HEK293 (cell line): ENCODE results near the gene TRIM36.

Source experiments
- CTCF ChIA-PET: fragments of 350-600 bp; formaldehyde crosslinking; extraction: SDS; loops from one replicate; lab custom pipeline; 2021; ENCODE audit warnings: antibody characterized with exemption; lab: Yijun Ruan, JAX
- POLR2A ChIA-PET: fragments of 300-600 bp; formaldehyde crosslinking; extraction: SDS; loops from one replicate; lab custom pipeline; 2020; ENCODE audit warnings: antibody characterized with exemption, inconsistent platforms; lab: Yijun Ruan, JAX
- H3K27ac ChIP-seq: fragments of 200-500 bp; sonication (Bioruptor generic); 2 replicates; pipeline ENCODE4 v1.5.1; 2014; ENCODE audit warnings: low read depth, low read length, control low read depth, inconsistent platforms; ENCODE audit errors: extremely low read depth
- H3K36me3 ChIP-seq, 2 experiments: fragments of 200-500 bp in 1 of 2; sonication (Bioruptor generic) in 1 of 2; 1 replicate in 1 of 2; 2 replicates in 1 of 2; pipeline ENCODE4 v1.5.1; 2014 to 2017; ENCODE audit warnings: inconsistent platforms in 2 of 2, low read length in 2 of 2; ENCODE audit not compliant: control insufficient read depth in 2 of 2, insufficient read depth in 1 of 2
- H3K4me1 ChIP-seq: fragments of 200-500 bp; sonication (Bioruptor generic); 2 replicates; pipeline ENCODE4 v1.5.1; 2014; ENCODE audit warnings: mild to moderate bottlenecking, low read length, inconsistent platforms; ENCODE audit not compliant: control insufficient read depth, insufficient read depth
- H3K4me3 ChIP-seq: 2 replicates; pipeline ENCODE4 v1.5.1; 2011; ENCODE audit warnings: low read depth, mild to moderate bottlenecking, control low read depth, low read length, moderate library complexity
- H3K9me3 ChIP-seq: fragments of 200-500 bp; sonication (Bioruptor generic); 2 replicates; pipeline ENCODE4 v1.5.1; 2014; ENCODE audit warnings: low read depth, low read length, inconsistent platforms; ENCODE audit not compliant: control insufficient read depth, insufficient read depth
- BCL11B ChIP-seq: fragments of 450-650 bp; formaldehyde crosslinking; IDR thresholded peaks from 2 replicates; pipeline ENCODE4 v1.5.1; 2016; ENCODE audit warnings: low read depth, missing biosample characterization, missing genetic modification characterization
- EGR2 ChIP-seq: fragments of 450-650 bp; formaldehyde crosslinking; IDR thresholded peaks from 2 replicates; pipeline ENCODE4 v1.5.1; 2016; ENCODE audit warnings: low read depth, missing biosample characterization, missing genetic modification characterization
- GFI1B ChIP-seq: fragments of 450-650 bp; formaldehyde crosslinking; IDR thresholded peaks from 2 replicates; pipeline ENCODE4 v1.5.1; 2016; ENCODE audit warnings: missing biosample characterization, missing genetic modification characterization
- GLIS2 ChIP-seq: fragments of 450-650 bp; formaldehyde crosslinking; IDR thresholded peaks from 2 replicates; pipeline ENCODE4 v1.5.1; 2016; ENCODE audit warnings: missing biosample characterization, missing genetic modification characterization
- KLF1 ChIP-seq: fragments of 450-650 bp; formaldehyde crosslinking; IDR thresholded peaks from 2 replicates; pipeline ENCODE4 v1.5.1; 2016; ENCODE audit warnings: missing biosample characterization, missing genetic modification characterization
- KLF10 ChIP-seq: fragments of 450-650 bp; IDR thresholded peaks from 2 replicates; pipeline ENCODE4 v1.5.1; 2018; ENCODE audit warnings: missing biosample characterization, mild to moderate bottlenecking, missing genetic modification characterization
- OSR2 ChIP-seq: fragments of 450-650 bp; formaldehyde crosslinking; IDR thresholded peaks from 2 replicates; pipeline ENCODE4 v1.5.1; 2016; ENCODE audit warnings: missing biosample characterization, missing genetic modification characterization
- PRDM1 ChIP-seq: fragments of 450-650 bp; formaldehyde crosslinking; IDR thresholded peaks from 2 replicates; pipeline ENCODE4; 2016; ENCODE audit warnings: missing biosample characterization, missing genetic modification characterization
- ZBTB7A ChIP-seq: fragments of 450-650 bp; formaldehyde crosslinking; IDR thresholded peaks from 2 replicates; pipeline ENCODE4 v1.5.1; 2016; ENCODE audit warnings: low read depth, missing biosample characterization, missing genetic modification characterization
- ZFP41 ChIP-seq: fragments of 450-650 bp; formaldehyde crosslinking; IDR thresholded peaks from 2 replicates; pipeline ENCODE4 v1.5.1; 2016; ENCODE audit warnings: missing biosample characterization, missing genetic modification characterization, borderline replicate concordance
- ZFP69B ChIP-seq: fragments of 450-650 bp; formaldehyde crosslinking; IDR thresholded peaks from 2 replicates; pipeline ENCODE4 v1.5.1; 2016; ENCODE audit warnings: missing biosample characterization, missing genetic modification characterization
- ZIC2 ChIP-seq: fragments of 450-650 bp; formaldehyde crosslinking; IDR thresholded peaks from 2 replicates; pipeline ENCODE4 v1.5.1; 2016; ENCODE audit warnings: missing biosample characterization, missing genetic modification characterization
- ZNF169 ChIP-seq: fragments of 450-650 bp; formaldehyde crosslinking; IDR thresholded peaks from 2 replicates; pipeline ENCODE4 v1.5.1; 2016; ENCODE audit warnings: missing biosample characterization, missing genetic modification characterization
- ZNF175 ChIP-seq: fragments of 450-650 bp; formaldehyde crosslinking; IDR thresholded peaks from 2 replicates; pipeline ENCODE4 v1.5.1; 2016; ENCODE audit warnings: missing biosample characterization, missing genetic modification characterization
- ZNF23 ChIP-seq: fragments of 450-650 bp; formaldehyde crosslinking; IDR thresholded peaks from 2 replicates; pipeline ENCODE4 v1.5.1; 2016; ENCODE audit warnings: missing biosample characterization, missing genetic modification characterization, borderline replicate concordance
- ZNF514 ChIP-seq: fragments of 450-650 bp; formaldehyde crosslinking; IDR thresholded peaks from 2 replicates; pipeline ENCODE4 v1.5.1; 2016; ENCODE audit warnings: missing biosample characterization, missing genetic modification characterization
- ZNF521 ChIP-seq: fragments of 450-650 bp; formaldehyde crosslinking; IDR thresholded peaks from 2 replicates; pipeline ENCODE4 v1.5.1; 2017; ENCODE audit warnings: missing biosample characterization, mild to moderate bottlenecking, missing genetic modification characterization
- ZNF600 ChIP-seq: fragments of 450-650 bp; formaldehyde crosslinking; IDR thresholded peaks from 2 replicates; pipeline ENCODE4 v1.5.1; 2016; ENCODE audit warnings: missing biosample characterization, missing genetic modification characterization
- ZNF623 ChIP-seq: fragments of 450-650 bp; formaldehyde crosslinking; IDR thresholded peaks from 2 replicates; pipeline ENCODE4 v1.5.1; 2016; ENCODE audit warnings: missing biosample characterization, missing genetic modification characterization
- ZNF677 ChIP-seq: fragments of 450-650 bp; IDR thresholded peaks from 2 replicates; pipeline ENCODE4 v1.5.0; 2018; ENCODE audit warnings: missing biosample characterization, mild to moderate bottlenecking, missing genetic modification characterization, moderate library complexity
- ZNF747 ChIP-seq: fragments of 450-650 bp; formaldehyde crosslinking; IDR thresholded peaks from 2 replicates; pipeline ENCODE4 v1.5.1; 2016; ENCODE audit warnings: missing biosample characterization, missing genetic modification characterization
- TF ChIP-seq, protein P1 (sequence below): fragments of 450-650 bp; formaldehyde crosslinking; IDR thresholded peaks from 2 replicates; pipeline ENCODE4 v1.5.1; 2017; ENCODE audit warnings: missing biosample characterization, missing genetic modification characterization
- TF ChIP-seq, protein P2 (sequence below): fragments of 450-650 bp; formaldehyde crosslinking; IDR thresholded peaks from 2 replicates; pipeline ENCODE4 v1.5.1; 2016; ENCODE audit warnings: missing biosample characterization, missing genetic modification characterization
- TF ChIP-seq, protein P3 (sequence below): fragments of 450-650 bp; formaldehyde crosslinking; IDR thresholded peaks from 2 replicates; pipeline ENCODE4 v1.5.1; 2016; ENCODE audit warnings: missing biosample characterization, missing genetic modification characterization
- TF ChIP-seq, protein P4 (sequence below): fragments of 450-650 bp; formaldehyde crosslinking; IDR thresholded peaks from 2 replicates; pipeline ENCODE4 v1.5.1; 2016; ENCODE audit warnings: missing biosample characterization, missing genetic modification characterization

TRIM36 gene

DNA sequence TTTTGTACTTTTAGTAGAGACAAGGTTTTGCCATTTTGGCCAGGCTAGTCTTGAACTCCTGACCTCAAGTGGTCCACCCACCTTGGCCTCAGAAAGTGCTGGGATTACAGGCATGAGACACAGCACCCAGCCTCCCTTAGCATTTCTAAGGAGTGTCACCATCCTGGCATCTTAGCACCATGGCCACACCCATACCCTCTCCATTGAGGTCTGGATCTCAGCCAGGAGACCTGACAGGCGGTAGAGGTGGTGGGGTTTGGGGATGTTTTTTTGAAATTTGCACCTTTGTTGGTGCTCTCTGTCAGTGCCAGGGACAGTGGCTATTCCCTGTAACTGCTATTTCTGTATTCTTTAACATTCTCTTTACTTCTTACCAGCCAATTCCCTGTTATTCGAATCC lies 72.5 kb downstream of the TRIM36 start (continued):
- no peak for TF ChIP-seq KLF1
- no peak for TF ChIP-seq ZNF600 (tag by site-specific recombination)
- TF ChIP-seq ZNF23 (tag by site-specific recombination): no peak
- TF ChIP-seq ZNF514 (tag by site-specific recombination): no peak
- no peak for TF ChIP-seq EGR2 (tag by site-specific recombination)
- TF ChIP-seq ZIC2 (tag by site-specific recombination): no peak
- TF ChIP-seq, protein P1, sequence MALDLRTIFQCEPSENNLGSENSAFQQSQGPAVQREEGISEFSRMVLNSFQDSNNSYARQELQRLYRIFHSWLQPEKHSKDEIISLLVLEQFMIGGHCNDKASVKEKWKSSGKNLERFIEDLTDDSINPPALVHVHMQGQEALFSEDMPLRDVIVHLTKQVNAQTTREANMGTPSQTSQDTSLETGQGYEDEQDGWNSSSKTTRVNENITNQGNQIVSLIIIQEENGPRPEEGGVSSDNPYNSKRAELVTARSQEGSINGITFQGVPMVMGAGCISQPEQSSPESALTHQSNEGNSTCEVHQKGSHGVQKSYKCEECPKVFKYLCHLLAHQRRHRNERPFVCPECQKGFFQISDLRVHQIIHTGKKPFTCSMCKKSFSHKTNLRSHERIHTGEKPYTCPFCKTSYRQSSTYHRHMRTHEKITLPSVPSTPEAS (tag by site-specific recombination): no peak

DNA sequence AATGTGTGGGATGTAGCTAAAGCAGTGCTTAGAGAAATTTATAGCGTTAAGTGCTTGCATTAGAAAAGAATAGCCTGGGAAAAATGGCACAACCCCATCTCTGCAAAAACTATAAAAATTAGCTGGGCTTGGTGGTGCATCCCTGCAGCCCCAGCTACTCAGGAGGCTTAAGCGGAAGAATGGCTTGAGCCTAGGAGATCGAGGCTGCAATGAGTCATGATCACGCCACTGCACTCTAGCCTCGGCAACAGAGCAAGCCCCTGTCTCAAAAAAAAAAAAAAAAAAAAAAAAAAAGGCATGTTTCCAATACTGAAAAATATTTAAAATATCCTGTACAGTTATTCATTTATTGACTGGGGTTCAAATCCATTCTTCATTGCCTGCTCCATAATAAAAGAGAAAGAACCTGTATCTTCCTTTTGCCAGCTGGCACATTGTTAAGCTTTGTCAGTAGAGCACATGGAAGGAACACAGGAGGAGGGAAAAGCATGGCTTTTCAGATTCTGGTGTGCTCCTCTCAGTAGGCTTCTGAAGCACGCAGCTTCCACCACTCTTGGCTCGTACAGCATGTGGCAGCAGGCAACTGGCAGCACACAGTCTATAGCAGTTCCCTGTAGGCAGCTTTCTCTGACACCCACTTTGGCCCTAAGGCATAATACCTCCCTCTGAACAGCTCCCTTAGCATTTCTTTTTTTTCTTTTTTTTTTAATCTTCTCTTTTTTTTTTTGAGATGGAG lies 73.5 kb downstream of the TRIM36 start:
- POLR2A ChIA-PET: interaction anchor here (0.7 kb wide), 1 partner anchor 166 kb away, joined by 4 read pairs; no protein-coding TSS in a partner anchor
- CTCF ChIA-PET: interaction anchor here (0.6 to 4.7 kb wide), 6 partner anchors 10 to 744 kb away, joined by 3 to 74 read pairs (median 4); no protein-coding TSS in a partner anchor
- TF ChIP-seq ZFP41 (tag by site-specific recombination) (no peak), ZBTB7A (tag by site-specific recombination) (no peak), OSR2 (no peak), ZNF521 (tag by site-specific recombination) (no peak), ZNF175 (no peak)
- TF ChIP-seq, all 188 proteins: peak for 0
- Histone ChIP-seq H3K4me1 (peaks cover 6% of the 10 kb centered on the region; the same call in 1 of the 2 replicates), H3K36me3 (no peaks in the 10 kb centered on the region), H3K4me3 (no peak overlapping the region), H3K9me3 (no peaks in the 10 kb centered on the region), H3K27ac (no peak overlapping the region)

DNA sequence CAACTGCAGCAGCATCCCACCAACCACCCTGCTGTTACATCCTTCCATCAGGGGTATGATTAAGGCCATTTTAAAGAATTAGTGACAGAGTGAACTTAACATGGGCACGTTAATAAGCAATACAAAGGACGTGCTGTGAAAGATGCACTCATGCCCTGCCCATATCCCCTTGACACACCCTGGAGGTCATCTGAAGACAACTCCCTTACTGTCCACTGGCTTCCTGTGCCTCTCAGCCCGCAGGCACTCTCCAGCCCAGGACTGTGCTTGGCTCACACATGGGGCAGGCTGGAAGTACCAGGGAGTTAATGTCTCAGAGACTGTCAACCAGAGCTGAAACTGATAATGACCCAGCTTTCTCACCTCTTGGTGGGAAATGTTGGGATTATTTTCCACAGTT lies 81.8 kb downstream of the TRIM36 start:
- ChIA-PET CTCF (no interaction called here), POLR2A (no interaction called here)
- H3K36me3 ChIP-seq: no peaks in the 10 kb centered on the region
- H3K9me3 ChIP-seq: no peaks in the 10 kb centered on the region
- no peak overlapping the region for H3K4me3 ChIP-seq
- no peak overlapping the region for H3K27ac ChIP-seq
- H3K4me1 ChIP-seq: no peaks in the 10 kb centered on the region
- no peak for TF ChIP-seq ZNF169 (tag by site-specific recombination)
- no peak for TF ChIP-seq GLIS2 (tag by site-specific recombination)
- no peak for TF ChIP-seq KLF10 (tag by site-specific recombination)
- TF ChIP-seq, protein P2, sequence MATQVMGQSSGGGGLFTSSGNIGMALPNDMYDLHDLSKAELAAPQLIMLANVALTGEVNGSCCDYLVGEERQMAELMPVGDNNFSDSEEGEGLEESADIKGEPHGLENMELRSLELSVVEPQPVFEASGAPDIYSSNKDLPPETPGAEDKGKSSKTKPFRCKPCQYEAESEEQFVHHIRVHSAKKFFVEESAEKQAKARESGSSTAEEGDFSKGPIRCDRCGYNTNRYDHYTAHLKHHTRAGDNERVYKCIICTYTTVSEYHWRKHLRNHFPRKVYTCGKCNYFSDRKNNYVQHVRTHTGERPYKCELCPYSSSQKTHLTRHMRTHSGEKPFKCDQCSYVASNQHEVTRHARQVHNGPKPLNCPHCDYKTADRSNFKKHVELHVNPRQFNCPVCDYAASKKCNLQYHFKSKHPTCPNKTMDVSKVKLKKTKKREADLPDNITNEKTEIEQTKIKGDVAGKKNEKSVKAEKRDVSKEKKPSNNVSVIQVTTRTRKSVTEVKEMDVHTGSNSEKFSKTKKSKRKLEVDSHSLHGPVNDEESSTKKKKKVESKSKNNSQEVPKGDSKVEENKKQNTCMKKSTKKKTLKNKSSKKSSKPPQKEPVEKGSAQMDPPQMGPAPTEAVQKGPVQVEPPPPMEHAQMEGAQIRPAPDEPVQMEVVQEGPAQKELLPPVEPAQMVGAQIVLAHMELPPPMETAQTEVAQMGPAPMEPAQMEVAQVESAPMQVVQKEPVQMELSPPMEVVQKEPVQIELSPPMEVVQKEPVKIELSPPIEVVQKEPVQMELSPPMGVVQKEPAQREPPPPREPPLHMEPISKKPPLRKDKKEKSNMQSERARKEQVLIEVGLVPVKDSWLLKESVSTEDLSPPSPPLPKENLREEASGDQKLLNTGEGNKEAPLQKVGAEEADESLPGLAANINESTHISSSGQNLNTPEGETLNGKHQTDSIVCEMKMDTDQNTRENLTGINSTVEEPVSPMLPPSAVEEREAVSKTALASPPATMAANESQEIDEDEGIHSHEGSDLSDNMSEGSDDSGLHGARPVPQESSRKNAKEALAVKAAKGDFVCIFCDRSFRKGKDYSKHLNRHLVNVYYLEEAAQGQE (tag by site-specific recombination): no peak
- no peak for TF ChIP-seq ZNF623 (tag by site-specific recombination)
- TF ChIP-seq, protein P3, sequence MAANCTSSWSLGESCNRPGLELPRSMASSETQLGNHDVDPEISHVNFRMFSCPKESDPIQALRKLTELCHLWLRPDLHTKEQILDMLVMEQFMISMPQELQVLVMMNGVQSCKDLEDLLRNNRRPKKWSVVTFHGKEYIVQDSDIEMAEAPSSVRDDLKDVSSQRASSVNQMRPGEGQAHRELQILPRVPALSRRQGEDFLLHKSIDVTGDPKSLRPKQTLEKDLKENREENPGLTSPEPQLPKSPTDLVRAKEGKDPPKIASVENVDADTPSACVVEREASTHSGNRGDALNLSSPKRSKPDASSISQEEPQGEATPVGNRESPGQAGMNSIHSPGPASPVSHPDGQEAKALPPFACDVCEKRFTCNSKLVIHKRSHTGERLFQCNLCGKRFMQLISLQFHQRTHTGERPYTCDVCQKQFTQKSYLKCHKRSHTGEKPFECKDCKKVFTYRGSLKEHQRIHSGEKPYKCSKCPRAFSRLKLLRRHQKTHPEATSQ (tag by site-specific recombination): no peak
- no peak for TF ChIP-seq ZFP69B
- TF ChIP-seq GFI1B (tag by site-specific recombination): no peak
- TF ChIP-seq, protein P4, sequence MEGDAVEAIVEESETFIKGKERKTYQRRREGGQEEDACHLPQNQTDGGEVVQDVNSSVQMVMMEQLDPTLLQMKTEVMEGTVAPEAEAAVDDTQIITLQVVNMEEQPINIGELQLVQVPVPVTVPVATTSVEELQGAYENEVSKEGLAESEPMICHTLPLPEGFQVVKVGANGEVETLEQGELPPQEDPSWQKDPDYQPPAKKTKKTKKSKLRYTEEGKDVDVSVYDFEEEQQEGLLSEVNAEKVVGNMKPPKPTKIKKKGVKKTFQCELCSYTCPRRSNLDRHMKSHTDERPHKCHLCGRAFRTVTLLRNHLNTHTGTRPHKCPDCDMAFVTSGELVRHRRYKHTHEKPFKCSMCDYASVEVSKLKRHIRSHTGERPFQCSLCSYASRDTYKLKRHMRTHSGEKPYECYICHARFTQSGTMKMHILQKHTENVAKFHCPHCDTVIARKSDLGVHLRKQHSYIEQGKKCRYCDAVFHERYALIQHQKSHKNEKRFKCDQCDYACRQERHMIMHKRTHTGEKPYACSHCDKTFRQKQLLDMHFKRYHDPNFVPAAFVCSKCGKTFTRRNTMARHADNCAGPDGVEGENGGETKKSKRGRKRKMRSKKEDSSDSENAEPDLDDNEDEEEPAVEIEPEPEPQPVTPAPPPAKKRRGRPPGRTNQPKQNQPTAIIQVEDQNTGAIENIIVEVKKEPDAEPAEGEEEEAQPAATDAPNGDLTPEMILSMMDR (tag by site-specific recombination): no peak
- TF ChIP-seq ZNF747 (tag by site-specific recombination): no peak
- no peak for TF ChIP-seq PRDM1 (tag by site-specific recombination)
- TF ChIP-seq ZNF514 (tag by site-specific recombination): no peak
- no peak for TF ChIP-seq BCL11B (tag by site-specific recombination)
- TF ChIP-seq ZNF677: no peak
